Suprapubic skin (tissue), 4 donors: Measurements from ENCODE around the gene TEX261.

Source experiments
- EP300 ChIP-seq: sonication (generic); formaldehyde crosslinking; IDR thresholded peaks from one replicate; pipeline ENCODE4 v1.6.1; 2017; ENCODE audit warnings: antibody characterized with exemption
- POLR2A ChIP-seq, 2 donors: fragments of 450-650 bp; IDR thresholded peaks; one replicate each; pipeline ENCODE4 v1.6.1; 2017; ENCODE audit warnings: antibody characterized with exemption in 2 of 2, mild to moderate bottlenecking in 2 of 2, moderate library complexity in 2 of 2
- POLR2AphosphoS5 ChIP-seq, 3 donors: sonication (generic); formaldehyde crosslinking; IDR thresholded peaks; one replicate each; pipeline ENCODE4 v1.6.1; 2017; ENCODE audit warnings: antibody characterized with exemption in 3 of 3
- TF ChIP-seq, protein P1 (sequence below), 2 donors: fragments of 200-600 bp in 1 of 2; fragments of 450-650 bp in 1 of 2; sonication (generic) in 1 of 2; IDR thresholded peaks; one replicate each; pipeline ENCODE4 v1.5.1; 2016 to 2019; ENCODE audit warnings: antibody characterized with exemption in 2 of 2, mild to moderate bottlenecking in 1 of 2, moderate library complexity in 1 of 2

GRCh38 chr2:71003966-71004755 lies 9.5 kb upstream of the TEX261 start:
- TF ChIP-seq, protein P1, sequence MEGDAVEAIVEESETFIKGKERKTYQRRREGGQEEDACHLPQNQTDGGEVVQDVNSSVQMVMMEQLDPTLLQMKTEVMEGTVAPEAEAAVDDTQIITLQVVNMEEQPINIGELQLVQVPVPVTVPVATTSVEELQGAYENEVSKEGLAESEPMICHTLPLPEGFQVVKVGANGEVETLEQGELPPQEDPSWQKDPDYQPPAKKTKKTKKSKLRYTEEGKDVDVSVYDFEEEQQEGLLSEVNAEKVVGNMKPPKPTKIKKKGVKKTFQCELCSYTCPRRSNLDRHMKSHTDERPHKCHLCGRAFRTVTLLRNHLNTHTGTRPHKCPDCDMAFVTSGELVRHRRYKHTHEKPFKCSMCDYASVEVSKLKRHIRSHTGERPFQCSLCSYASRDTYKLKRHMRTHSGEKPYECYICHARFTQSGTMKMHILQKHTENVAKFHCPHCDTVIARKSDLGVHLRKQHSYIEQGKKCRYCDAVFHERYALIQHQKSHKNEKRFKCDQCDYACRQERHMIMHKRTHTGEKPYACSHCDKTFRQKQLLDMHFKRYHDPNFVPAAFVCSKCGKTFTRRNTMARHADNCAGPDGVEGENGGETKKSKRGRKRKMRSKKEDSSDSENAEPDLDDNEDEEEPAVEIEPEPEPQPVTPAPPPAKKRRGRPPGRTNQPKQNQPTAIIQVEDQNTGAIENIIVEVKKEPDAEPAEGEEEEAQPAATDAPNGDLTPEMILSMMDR (IDR thresholded peaks at IDR 0.05), result no peak
- TF ChIP-seq POLR2A (IDR thresholded peaks at IDR 0.05) (no peak), POLR2AphosphoS5 (IDR thresholded peaks at IDR 0.05) (no peak), EP300 (no peak)
